Neural progenitor cell (in vitro differentiated cells): ENCODE results near the gene FHOD3.

Experiments
- CTCF ChIP-seq: fragments of 200-600 bp; sonication (generic); IDR thresholded peaks from 2 replicates; pipeline ENCODE4 v1.5.1; 2017; ENCODE audit warnings: antibody characterized with exemption, mild to moderate bottlenecking
- EZH2phosphoT487 ChIP-seq: fragments of 200-600 bp; sonication (generic); IDR thresholded peaks from 2 replicates; pipeline ENCODE4 v1.6.1; 2017; ENCODE audit warnings: antibody characterized with exemption

GRCh38 chr18:36593641-36594040 is 296.1 kb downstream of the FHOD3 start:
- no peak for TF ChIP-seq CTCF
- no peak for TF ChIP-seq EZH2phosphoT487
